Pons (tissue), 1 donor: ENCODE data around the gene BTBD10.
A peak's percentile ranks its signal among the peaks of the same experiment; 100 is the strongest.
"Not testable (repeated sequence)": the region's sequence is repeated elsewhere in the genome, so short reads cannot be mapped to it uniquely, and the experiment has no call there.

Experiments
- DNase-seq: peaks from one replicate; pipeline ENCODE4 v3.0.0-alpha.2; 2016; ENCODE audit warnings: low spot score

The BTBD10 gene

GRCh38 chr11:13440100-13440855 is 22.7 kb downstream of the BTBD10 start:
- DNase-seq, result peak; percentile 88

- DNase-seq, result no peak
Measured at GRCh38 chr11:13438291-13438690, 24.7 kb downstream of the BTBD10 start.

- not testable (repeated sequence) for DNase-seq
Measured at GRCh38 chr11:13436836-13437235, 26.2 kb downstream of the BTBD10 start.

DNA sequence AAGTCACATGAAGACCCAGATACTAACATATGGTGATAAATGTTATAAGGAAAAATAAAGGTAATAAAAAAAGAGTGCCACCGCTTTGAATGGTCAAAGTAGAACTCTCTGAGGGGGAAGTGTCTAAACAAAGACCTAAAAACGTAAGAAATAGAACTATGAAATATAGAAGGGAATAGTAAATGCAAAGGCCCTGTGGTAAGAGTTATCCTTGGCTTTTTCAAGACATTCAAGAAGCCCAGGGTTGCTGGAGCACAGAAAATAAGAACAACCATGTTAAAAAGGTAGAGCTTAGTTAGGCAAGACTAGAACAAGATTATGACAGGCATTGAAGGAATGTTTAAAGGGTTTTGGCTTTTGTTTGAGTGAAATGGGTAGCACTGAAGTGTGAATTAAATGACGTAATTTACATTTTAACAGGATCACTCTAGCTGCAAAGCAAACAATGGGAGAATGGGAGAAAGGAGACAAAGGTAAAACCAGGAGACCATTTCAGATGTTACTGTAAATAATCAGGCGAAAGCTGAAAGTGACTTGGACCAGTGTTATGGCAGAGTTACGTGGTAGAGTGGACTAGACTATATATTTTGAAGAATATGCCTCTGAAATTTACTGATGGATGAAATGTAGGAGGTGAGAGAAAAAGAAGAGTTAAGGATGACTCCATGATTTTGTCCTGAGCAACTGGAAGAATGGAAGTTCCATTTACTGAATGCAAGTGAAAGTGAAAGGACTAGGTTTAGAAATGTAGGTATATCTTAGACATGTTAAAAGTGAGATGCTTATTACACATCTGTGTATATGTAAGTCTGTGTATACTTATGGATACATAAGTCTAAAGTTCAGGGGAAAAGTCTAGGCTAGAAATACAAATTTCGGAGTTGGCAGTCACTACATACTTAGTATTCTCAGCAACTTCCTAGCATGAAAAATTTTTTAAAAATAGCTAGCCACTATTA is 28.5 kb downstream of the BTBD10 start:
- DNase-seq, result no peak

DNA sequence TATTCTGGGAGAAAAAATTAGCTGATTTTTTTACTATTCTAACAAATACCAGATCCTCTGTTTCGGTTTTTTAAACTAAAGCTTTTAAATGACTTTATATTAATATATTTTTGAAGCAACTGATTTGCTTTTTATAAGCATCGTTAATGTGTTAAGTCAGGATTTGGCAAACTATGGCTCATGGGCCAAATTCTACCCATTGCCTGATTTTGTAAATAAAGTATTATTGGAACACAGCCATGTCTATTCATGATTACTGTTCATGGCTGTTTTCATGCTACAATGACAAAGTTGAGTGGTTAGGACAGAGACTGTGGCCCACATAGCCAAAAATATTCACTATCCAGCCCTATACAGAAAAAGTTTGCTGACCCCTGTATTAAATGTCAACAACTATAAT is 29.6 kb downstream of the BTBD10 start:
- DNase-seq, result no peak

DNA sequence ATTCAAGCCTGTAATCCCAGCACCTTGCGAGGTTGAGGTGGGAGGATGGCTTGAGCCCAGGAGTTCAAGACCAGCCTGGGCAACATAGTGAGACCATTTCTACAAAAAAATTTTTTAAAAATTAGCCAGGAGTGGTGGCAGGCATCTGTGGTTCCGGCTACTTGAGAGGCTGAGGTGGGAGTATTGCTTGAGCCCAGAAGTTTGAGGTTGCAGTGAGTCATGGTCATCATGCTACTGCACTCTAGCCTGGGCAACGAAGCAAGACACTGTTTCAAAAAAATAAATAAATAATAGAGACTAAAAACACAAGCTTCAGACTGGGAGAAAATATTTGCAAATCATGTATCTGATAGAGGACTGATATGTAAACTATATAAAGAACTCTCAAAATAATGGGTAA is 33.2 kb downstream of the BTBD10 start:
- no peak for DNase-seq

DNA sequence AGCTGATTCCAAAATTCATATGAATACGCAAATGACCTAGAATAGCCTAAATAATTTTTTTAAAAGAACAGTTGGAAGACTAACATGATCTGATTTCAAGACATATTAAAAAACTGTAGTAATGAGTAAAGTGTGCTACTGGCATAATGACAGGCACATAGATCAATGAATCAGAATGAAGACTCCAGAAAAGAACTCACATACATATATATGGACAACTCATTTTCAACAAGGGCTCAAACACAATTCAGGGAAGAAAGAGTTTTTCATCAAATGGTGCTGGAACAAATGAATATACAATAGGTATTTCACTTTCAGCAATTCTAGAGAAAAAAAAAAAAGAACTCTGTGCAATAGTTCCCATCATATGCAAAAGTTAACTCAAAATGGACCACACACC is 33.7 kb downstream of the BTBD10 start:
- DNase-seq, result no peak

DNA sequence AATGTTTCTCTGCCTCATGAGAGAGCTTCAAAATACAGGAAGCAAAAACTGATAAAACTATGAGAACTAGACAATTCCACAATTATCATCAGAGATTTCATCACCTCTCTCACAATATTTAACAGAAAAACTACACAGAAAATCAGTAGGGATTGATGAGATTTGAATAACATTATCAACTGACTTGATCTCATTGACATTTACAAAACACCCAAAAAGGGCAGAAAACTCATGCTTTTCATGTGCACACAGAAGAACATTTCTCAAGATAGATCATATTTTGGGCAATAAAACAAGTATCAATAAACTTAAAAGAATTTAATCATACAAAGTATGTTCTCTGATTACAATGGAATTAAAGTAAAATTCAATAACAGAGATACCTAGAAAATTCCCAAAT is 35.6 kb downstream of the BTBD10 start:
- no peak for DNase-seq

- no peak for DNase-seq
Measured at GRCh38 chr11:13423372-13423771, 39.6 kb downstream of the BTBD10 start.

- DNase-seq, result no peak
Measured at GRCh38 chr11:13421561-13421960, 41.5 kb downstream of the BTBD10 start.

- DNase-seq, result no peak
Measured at GRCh38 chr11:13415201-13415600, 47.8 kb downstream of the BTBD10 start.

DNA sequence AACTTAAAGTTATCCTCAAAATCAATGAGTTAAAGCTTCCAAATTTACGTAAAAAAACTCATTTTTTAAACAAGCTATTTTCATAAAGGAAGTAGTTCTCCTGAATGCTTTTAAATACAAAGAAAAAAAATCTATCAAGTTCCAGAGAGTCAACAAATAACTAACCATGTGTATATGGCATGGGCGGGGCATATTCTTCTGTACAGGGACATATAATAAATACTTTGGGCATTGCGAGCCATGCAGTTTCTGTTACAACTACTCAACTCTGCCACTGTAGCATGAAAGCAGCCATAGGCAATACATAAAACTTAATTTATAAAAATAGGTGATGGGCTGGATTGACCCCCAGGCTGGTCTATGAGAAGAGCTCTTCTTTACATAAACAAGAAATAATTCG is 57.8 kb downstream of the BTBD10 start:
- no peak for DNase-seq

GRCh38 chr11:13398335-13398734 is 64.7 kb downstream of the BTBD10 start:
- DNase-seq, result not testable (repeated sequence)

- DNase-seq, result no peak
Measured at GRCh38 chr11:13391217-13391616, 71.8 kb downstream of the BTBD10 start.

DNA sequence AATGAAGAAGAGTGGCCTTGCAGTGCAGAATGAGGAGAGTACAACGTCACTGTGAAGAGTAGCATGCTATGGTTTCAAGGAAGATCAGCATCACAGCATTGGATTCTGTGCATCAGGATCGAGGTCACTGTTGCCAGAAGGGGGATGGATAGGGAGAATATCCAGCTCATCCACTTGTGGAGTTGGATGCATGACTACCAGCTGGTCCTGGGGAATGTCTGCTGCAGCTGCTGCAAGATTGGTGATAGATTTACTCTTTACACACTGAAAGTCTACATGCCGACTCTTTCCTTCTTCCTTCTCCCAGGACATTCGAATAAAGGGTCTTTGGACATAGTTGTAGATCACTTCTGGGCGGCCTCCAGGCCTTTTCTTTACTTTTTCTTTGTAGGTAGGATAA is 74.3 kb downstream of the BTBD10 start:
- DNase-seq, result no peak

DNA sequence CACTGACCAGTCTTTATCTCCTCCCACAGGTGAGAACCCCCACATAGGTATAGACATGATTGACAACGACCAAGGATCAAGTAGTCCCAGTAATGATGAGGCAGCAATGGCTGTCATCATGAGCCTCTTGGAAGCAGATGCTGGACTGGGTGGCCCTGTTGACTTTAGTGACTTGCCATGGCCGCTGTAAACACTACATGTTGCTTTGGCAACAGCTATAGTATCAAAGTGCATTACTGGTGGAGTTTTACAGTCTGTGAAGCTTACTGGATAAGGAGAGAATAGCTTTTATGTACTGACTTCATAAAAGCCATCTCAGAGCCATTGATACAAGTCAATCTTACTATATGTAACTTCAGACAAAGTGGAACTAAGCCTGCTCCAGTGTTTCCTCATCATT is 76.5 kb downstream of the BTBD10 start:
- DNase-seq, result no peak

DNA sequence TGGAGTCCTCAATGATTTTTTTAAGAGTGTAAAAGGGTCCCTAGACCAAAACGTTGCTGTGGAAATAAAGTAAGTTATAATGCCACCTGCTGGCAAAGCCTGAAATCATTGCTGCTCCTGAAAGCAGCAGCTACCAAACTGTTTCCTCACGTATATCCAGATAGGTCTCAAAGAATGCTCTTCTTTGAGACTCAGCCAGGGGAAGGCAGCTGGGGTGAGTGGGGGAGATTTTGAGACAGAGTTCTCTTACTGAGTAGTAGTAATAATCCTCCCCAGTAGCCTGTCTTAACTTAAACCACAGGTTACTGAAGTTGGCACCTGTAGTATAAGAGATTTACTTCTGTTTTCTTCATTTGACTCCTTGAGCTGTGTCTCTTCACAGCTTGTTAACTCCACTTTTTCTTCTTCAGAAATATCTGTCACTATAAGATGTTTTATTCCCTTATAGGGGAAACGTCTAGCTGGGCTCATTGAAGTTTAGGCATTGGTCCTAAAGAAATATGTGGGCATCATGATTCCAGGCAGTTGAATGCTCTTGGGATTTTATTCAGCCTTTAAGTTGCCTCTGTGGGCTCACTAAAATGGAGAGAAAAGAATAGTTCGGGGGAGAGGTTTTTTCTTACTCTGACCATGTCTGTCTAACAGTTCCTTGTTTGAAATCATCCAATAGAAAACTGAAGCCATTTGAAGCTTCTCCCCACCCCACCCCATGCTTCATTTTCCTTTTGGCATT is 77.9 kb downstream of the BTBD10 start:
- DNase-seq, result peak; percentile 37

DNA sequence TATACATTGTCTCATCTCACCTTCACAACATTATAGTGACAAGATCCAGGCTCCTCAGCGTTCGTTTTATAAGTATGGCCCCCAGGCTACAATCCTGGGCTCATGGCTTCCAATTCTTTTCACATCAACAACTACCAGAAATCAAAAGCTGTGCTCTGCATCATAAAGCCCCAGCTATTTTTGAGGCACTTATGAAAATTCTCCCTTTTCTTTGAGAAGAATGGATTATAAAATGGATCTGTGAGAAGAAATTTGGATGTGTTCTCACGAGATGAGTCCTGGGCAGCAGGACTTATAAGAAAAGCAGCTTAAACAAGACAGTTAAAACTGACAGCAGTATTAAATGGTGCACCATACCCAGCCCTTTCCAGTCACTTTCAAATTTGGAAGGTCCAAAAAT is 80.3 kb downstream of the BTBD10 start:
- DNase-seq, result no peak

GRCh38 chr11:13380731-13381130 is 82.3 kb downstream of the BTBD10 start:
- no peak for DNase-seq

DNA sequence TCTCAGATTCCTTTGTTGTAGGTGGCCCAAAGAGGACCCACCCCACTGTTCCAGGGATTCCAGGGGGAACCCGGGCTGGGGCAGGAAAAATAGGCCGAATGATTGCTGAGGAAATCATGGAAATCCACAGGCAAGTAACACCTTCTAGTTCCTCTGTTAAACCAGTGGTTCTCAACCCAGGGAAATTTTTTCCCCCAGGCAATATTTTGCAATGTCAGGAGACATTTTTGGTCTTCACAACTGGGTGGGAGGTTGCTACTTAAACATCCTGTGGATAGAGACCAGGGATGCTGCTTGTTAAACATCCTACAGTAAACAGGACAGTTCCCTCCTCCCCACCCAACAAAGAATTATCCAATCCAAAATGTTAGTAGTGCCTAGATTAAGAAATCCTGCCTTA is 84.7 kb downstream of the BTBD10 start:
- DNase-seq, result no peak

DNA sequence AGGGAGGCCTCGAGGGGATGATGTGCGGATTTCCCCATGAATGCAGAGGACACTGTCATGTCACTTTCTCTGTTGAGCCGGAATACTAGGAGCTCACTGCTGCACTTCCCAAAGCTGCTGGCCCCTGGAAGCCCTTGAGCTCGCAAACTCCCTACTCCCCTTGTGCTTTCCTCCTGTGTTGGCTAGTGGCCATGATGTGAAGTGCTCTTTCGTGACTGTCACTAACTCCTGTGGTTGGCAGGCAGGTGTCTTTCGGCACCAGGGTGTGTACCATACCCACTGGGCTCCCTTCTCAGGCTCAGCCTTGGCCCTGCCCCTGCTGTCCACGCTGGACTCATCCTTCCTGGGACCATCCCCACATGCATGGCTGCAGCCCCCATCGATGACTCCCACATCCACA is 86.2 kb downstream of the BTBD10 start:
- no peak for DNase-seq

DNA sequence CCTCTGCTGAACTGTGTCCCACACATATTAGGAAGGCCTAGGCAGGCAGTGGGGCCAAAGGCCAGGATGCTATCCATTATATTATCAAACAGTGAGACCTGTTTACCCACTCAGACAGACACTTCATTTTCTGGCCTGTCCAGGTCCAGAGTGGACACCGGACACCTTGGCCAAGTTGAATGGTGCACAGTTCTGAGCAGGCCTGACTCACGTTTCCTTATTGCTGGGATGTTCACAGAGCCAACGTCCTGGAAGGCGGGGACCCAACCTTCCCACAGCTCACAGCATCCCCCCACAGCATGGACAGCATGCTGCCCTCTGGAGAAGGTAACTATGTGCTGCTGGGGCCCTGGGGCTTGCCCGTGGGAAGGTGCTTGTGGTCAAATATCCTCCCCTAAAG is 86.6 kb downstream of the BTBD10 start:
- no peak for DNase-seq

DNA sequence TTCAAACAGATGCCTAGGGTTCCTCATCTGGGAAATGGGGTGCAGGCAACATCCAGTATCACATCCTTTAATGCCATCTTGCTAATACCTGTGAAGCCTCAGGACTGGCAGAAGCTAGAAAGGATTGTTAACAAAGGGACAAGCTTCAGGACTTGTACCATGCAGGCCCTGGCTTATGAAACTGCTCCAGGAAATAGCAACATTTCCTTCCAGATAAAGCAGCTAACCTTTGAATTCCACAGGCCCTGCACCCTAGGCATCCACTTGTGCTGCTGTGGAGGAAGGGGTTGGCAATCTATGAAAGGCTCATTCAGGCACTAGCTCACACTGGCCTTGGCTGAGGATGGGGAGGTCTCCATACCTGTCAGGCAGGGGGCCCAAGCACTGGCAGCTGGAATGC is 87.2 kb downstream of the BTBD10 start:
- no peak for DNase-seq
